HepG2 (cell line): ENCODE results near the gene BANP. TPM values are rescaled to one million over a fixed set of nuclear protein-coding genes. Genes with fewer than 3 reads are reported as not detected.

ENCODE experiments used
- ATAC-seq: fragments of 200-7000 bp; cut with Tn5 transposase; 3 replicates; pipeline ENCODE4 v1.9.1; 2020; ENCODE audit warnings: mild to moderate bottlenecking, moderate library complexity
- BruUV-seq: library from RNA; stranded (reverse); fragments of 400-500 nt; replicated peaks from 2 replicates; lab custom pipeline; 2021; lab: Mats Ljungman, UMichigan
- CTCF ChIA-PET: fragments of 300-600 bp; formaldehyde crosslinking; extraction: SDS; loops from one replicate; lab custom pipeline; 2021; ENCODE audit warnings: low total read pairs, inconsistent platforms, low intra/inter-chr PET ratio; lab: Yijun Ruan, JAX
- POLR2A ChIA-PET: fragments of 350-600 bp; sonication (Branson Sonifier 250); formaldehyde crosslinking; loops from one replicate; lab custom pipeline; 2020; ENCODE audit warnings: antibody characterized with exemption, inconsistent platforms; lab: Yijun Ruan, JAX
- DNase-seq: peaks from one replicate; pipeline ENCODE4 v3.0.0-alpha.2; 2015; ENCODE audit warnings: low spot score
- FAIRE-seq: peaks from 3 replicates; lab custom pipeline; 2011; peaks lifted over from hg19 to GRCh38; lab: Jason Lieb, UNC
- H2AFZ ChIP-seq: one replicate; pipeline ENCODE4 v1.6.1; 2011; ENCODE audit warnings: low read length, inconsistent platforms
- H3K27ac ChIP-seq: fragments of 300-600 bp; 3 replicates; pipeline ENCODE4 v1.8.0; 2011; ENCODE audit warnings: mixed run types, mild to moderate bottlenecking, mixed read lengths, low read length, inconsistent platforms; ENCODE audit not compliant: insufficient read depth; ENCODE audit errors: extremely low read length
- H3K27me3 ChIP-seq, 2 experiments: fragments of 200-600 bp in 1 of 2; 2 replicates in 1 of 2; 3 replicates in 1 of 2; pipeline versions ENCODE4 v1.6.0 to v1.8.0; 2011; ENCODE audit warnings: low read length in 2 of 2, mild to moderate bottlenecking in 2 of 2, moderate library complexity in 2 of 2, inconsistent platforms in 1 of 2; ENCODE audit not compliant: insufficient read depth in 2 of 2, control insufficient read depth in 1 of 2
- H3K36me3 ChIP-seq, 2 experiments: fragments of 200-600 bp in 1 of 2; replicated peaks in 1 of 2; 2 replicates in 1 of 2; 3 replicates in 1 of 2; pipeline versions ENCODE4 v1.5.1 to v1.8.0; 2011; ENCODE audit warnings: low read length in 2 of 2, inconsistent platforms in 1 of 2; ENCODE audit not compliant: insufficient read depth in 2 of 2, control insufficient read depth in 1 of 2
- H3K4me1 ChIP-seq: 2 replicates; pipeline ENCODE4 v1.5.1; 2012; ENCODE audit warnings: low read length, inconsistent platforms; ENCODE audit not compliant: insufficient read depth
- H3K4me2 ChIP-seq: 2 replicates; pipeline ENCODE4 v1.6.0; 2011; ENCODE audit warnings: low read depth, low read length, inconsistent platforms
- H3K4me3 ChIP-seq, 3 experiments: fragments of 200-600 bp in 1 of 3; sonication (generic), shearing (Covaris generic) in 1 of 3; replicated peaks in 1 of 3; 2 replicates each; pipeline ENCODE4 v1.5.1; 2011 to 2016; ENCODE audit warnings: low read length in 3 of 3, inconsistent platforms in 2 of 3, low read depth in 2 of 3, mild to moderate bottlenecking in 2 of 3, control low read depth in 1 of 3, mixed read lengths in 1 of 3; ENCODE audit not compliant: insufficient read depth in 1 of 3
- H3K79me2 ChIP-seq: one replicate; pipeline ENCODE4 v1.6.1; 2011; ENCODE audit warnings: low read length, inconsistent platforms; ENCODE audit not compliant: insufficient read depth
- H3K9ac ChIP-seq: 2 replicates; pipeline ENCODE4 v1.6.0; 2011; ENCODE audit warnings: mild to moderate bottlenecking, low read depth, low read length, inconsistent platforms; ENCODE audit not compliant: insufficient read depth
- H3K9me3 ChIP-seq: 2 replicates; pipeline ENCODE4 v1.5.1; 2012; ENCODE audit warnings: mild to moderate bottlenecking, low read length
- H4K20me1 ChIP-seq: 2 replicates; pipeline ENCODE4 v1.6.0; 2011; ENCODE audit warnings: inconsistent platforms, mild to moderate bottlenecking, low read length, moderate library complexity; ENCODE audit not compliant: insufficient read depth
- HNRNPLL ChIP-seq: fragments of 200-400 bp; formaldehyde crosslinking; IDR thresholded peaks from 2 replicates; pipeline ENCODE4 v1.6.1; 2017; ENCODE audit warnings: mild to moderate bottlenecking, low read depth, low read length; ENCODE audit not compliant: poor library complexity, severe bottlenecking
- KLF13 ChIP-seq: sonication (generic); formaldehyde crosslinking; IDR thresholded peaks from 2 replicates; pipeline ENCODE4 v1.4.0; 2020; ENCODE audit warnings: mild to moderate bottlenecking, missing genetic modification reagents
- SMAD1 ChIP-seq: sonication (generic); formaldehyde crosslinking; IDR thresholded peaks from 2 replicates; pipeline ENCODE4 v1.4.0; 2020; ENCODE audit warnings: missing genetic modification reagents, low read depth, mild to moderate bottlenecking, borderline replicate concordance
- ZNF136 ChIP-seq: sonication (generic); formaldehyde crosslinking; IDR thresholded peaks from 2 replicates; pipeline ENCODE4 v1.8.1; 2022; ENCODE audit warnings: low read depth, mild to moderate bottlenecking, moderate library complexity, missing genetic modification reagents
- ZNF432 ChIP-seq: sonication (generic); formaldehyde crosslinking; IDR thresholded peaks from 2 replicates; pipeline ENCODE4 v1.5.0; 2020; ENCODE audit warnings: missing genetic modification reagents, mild to moderate bottlenecking, borderline replicate concordance
- ZNF558 ChIP-seq: sonication (generic); formaldehyde crosslinking; IDR thresholded peaks from 2 replicates; pipeline ENCODE4 v1.9.0; 2022; ENCODE audit warnings: mild to moderate bottlenecking, missing genetic modification reagents, borderline replicate concordance
- ZNF562 ChIP-seq: sonication (generic); formaldehyde crosslinking; IDR thresholded peaks from 2 replicates; pipeline ENCODE4 v1.8.0; 2022; ENCODE audit warnings: missing genetic modification reagents, borderline replicate concordance
- ZNF713 ChIP-seq: sonication (generic); formaldehyde crosslinking; IDR thresholded peaks from 2 replicates; pipeline ENCODE4 v1.4.0; 2020; ENCODE audit warnings: mild to moderate bottlenecking, missing genetic modification reagents
- ZSCAN29 ChIP-seq: sonication (generic); formaldehyde crosslinking; conservative IDR thresholded peaks from 2 replicates; pipeline ENCODE4 v1.4.0; 2020; ENCODE audit warnings: mild to moderate bottlenecking, missing genetic modification reagents
- WGBS: methylation state at CpG from one replicate; pipeline ENCODE4 v1.1.6; 2017; ENCODE audit warnings: low lambda C conversion rate; 5-methylcytosine and 5-hydroxymethylcytosine counted together
- in situ Hi-C: cut with HindIII; loops from 2 replicates; pipeline ENCODE4 v1.10.0; 2017; ENCODE audit warnings: low pct_unique_long_range_greater_than_20kb; ENCODE audit not compliant: extremely low pct_ligation_motif_present
- intact Hi-C: fragments of 100-400 bp; cut with micrococcal nuclease; formaldehyde crosslinking; loops from one replicate; pipeline ENCODE4 v1.10.0; 2022; ENCODE audit not compliant: unreplicated experiment
- polyA plus RNA-seq, 8 experiments: library from polyadenylated mRNA; depleted of rRNA in 3 of 8; stranded (reverse) in 7 of 8; unstranded in 1 of 8; fragments of >200 nt; fragmentation: Illumina TruSeq in 4 of 8; extraction: Trizol in 4 of 8; gene quantifications; 2 replicates each; pipeline versions ENCODE4 v1.2.1 to v1.2.3, GENCODE V29; 2011 to 2016; ENCODE audit warnings: low read depth in 4 of 8, missing spikeins in 1 of 8, mixed read lengths in 1 of 8; ENCODE audit not compliant: insufficient read depth in 1 of 8
- total RNA-seq, 5 experiments: library from RNA; depleted of rRNA; stranded (reverse); fragments of >200 nt; fragmentation: Illumina TruSeq; extraction: Trizol; gene quantifications; 2 replicates each; pipeline ENCODE4 v1.2.3, GENCODE V29; 2016; ENCODE audit warnings: low read depth in 1 of 5
- TF ChIP-seq, protein P1 (sequence below): sonication (generic); formaldehyde crosslinking; IDR thresholded peaks from 2 replicates; pipeline ENCODE4 v1.4.0; 2020; ENCODE audit warnings: missing genetic modification reagents

Gene BANP
- total and polyA plus RNA-seq, 2 of the 13 experiments (the other 11 are each of a cell fraction or from before 2014, with no cell fraction given): 20.2 to 23.8 TPM

DNA sequence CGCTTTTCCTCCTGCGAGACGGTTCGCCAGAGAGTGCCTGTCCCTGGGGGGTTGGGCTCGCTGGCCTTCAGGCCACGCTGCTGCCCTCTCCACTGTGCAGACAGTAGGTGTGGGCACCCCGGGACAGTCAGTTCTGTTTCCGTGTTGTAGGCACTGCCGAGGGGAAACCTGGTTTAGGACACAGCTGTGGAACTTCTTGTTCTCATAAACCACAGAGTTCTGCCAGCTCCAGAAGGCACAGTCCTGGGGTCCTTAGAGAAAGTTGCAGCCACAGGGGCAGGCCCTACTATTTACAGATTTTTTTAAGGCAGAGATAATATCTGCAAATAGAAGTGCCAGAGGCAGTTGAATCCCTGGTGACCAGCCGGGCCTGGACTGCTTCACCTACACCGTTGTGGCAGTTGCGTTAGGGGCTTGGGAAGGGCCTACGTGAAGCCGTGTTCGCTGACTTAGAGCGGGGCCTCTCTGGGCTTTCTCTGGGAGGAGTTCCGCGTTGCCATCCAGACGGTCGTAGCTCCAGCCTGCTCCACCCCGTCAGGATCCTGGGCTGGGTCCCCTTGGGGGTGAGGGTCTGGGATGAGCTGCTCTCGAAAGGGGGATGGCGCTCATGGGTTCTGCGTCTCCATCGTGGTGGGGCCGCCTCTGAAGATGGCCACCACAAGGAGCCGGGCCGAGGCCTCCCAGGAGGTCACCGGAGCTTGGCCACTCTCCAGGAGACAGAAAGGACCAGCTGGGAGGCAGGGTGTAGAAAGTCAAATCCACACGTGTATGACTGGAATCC is 126.3 kb downstream of the BANP start:
- Histone ChIP-seq H3K27ac (no peak overlapping the region), H3K9me3 (no peaks in the 10 kb centered on the region), H4K20me1 (no peaks in the 10 kb centered on the region), H3K36me3 (peaks cover 8 to 16% of the 10 kb centered on the region in 2 experiments; a peak in 4 of 5 replicates), H3K4me1 (no peaks in the 10 kb centered on the region), H3K27me3 (no peaks in the 10 kb centered on the region), H3K9ac (no peak overlapping the region), H3K4me2 (no peak overlapping the region), H3K79me2 (no peaks in the 10 kb centered on the region), H2AFZ (no peak overlapping the region), H3K4me3 (no peak overlapping the region)
- 93% methylated on average over 27 of the region's 30 CpGs for WGBS
- BruUV-seq: no TSS peak
- in situ Hi-C loops (no loop called here), intact Hi-C loops (no loop called here)
- no peak for DNase-seq
- ChIA-PET CTCF (no interaction called here), POLR2A (no interaction called here)
- no peak for ATAC-seq
- no peak for FAIRE-seq
- no peak for TF ChIP-seq ZNF713 (CRISPR knock-in tag)
- TF ChIP-seq HNRNPLL: peak; percentile 13
- no peak for TF ChIP-seq ZNF432 (CRISPR knock-in tag)

GRCh38 chr16:88078111-88078775 is 127.0 kb downstream of the BANP start:
- POLR2A ChIA-PET: no interaction called here
- intact Hi-C loops: no loop called here
- no peak for ATAC-seq
- no peak for TF ChIP-seq SMAD1 (CRISPR knock-in tag)
- TF ChIP-seq ZNF558 (CRISPR knock-in tag): no peak
- TF ChIP-seq, protein P1, sequence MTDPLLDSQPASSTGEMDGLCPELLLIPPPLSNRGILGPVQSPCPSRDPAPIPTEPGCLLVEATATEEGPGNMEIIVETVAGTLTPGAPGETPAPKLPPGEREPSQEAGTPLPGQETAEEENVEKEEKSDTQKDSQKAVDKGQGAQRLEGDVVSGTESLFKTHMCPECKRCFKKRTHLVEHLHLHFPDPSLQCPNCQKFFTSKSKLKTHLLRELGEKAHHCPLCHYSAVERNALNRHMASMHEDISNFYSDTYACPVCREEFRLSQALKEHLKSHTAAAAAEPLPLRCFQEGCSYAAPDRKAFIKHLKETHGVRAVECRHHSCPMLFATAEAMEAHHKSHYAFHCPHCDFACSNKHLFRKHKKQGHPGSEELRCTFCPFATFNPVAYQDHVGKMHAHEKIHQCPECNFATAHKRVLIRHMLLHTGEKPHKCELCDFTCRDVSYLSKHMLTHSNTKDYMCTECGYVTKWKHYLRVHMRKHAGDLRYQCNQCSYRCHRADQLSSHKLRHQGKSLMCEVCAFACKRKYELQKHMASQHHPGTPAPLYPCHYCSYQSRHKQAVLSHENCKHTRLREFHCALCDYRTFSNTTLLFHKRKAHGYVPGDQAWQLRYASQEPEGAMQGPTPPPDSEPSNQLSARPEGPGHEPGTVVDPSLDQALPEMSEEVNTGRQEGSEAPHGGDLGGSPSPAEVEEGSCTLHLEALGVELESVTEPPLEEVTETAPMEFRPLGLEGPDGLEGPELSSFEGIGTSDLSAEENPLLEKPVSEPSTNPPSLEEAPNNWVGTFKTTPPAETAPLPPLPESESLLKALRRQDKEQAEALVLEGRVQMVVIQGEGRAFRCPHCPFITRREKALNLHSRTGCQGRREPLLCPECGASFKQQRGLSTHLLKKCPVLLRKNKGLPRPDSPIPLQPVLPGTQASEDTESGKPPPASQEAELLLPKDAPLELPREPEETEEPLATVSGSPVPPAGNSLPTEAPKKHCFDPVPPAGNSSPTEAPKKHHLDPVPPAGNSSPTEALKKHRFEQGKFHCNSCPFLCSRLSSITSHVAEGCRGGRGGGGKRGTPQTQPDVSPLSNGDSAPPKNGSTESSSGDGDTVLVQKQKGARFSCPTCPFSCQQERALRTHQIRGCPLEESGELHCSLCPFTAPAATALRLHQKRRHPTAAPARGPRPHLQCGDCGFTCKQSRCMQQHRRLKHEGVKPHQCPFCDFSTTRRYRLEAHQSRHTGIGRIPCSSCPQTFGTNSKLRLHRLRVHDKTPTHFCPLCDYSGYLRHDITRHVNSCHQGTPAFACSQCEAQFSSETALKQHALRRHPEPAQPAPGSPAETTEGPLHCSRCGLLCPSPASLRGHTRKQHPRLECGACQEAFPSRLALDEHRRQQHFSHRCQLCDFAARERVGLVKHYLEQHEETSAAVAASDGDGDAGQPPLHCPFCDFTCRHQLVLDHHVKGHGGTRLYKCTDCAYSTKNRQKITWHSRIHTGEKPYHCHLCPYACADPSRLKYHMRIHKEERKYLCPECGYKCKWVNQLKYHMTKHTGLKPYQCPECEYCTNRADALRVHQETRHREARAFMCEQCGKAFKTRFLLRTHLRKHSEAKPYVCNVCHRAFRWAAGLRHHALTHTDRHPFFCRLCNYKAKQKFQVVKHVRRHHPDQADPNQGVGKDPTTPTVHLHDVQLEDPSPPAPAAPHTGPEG: no peak
- no peak for TF ChIP-seq KLF13 (CRISPR knock-in tag)
- TF ChIP-seq ZNF562 (CRISPR knock-in tag): no peak
- TF ChIP-seq ZSCAN29 (CRISPR knock-in tag): no peak
- no peak for TF ChIP-seq ZNF136 (CRISPR knock-in tag)
- TF ChIP-seq ZNF713 (CRISPR knock-in tag): no peak

More at GRCh38 chr16:88078111-88078775, 127.0 kb downstream of the BANP start:
- Histone ChIP-seq H3K9ac (no peak overlapping the region), H3K4me3 (no peak overlapping the region), H3K4me1 (no peaks in the 10 kb centered on the region), H3K79me2 (no peaks in the 10 kb centered on the region), H3K9me3 (no peaks in the 10 kb centered on the region), H3K27ac (no peak overlapping the region), H3K36me3 (peaks cover 5 to 16% of the 10 kb centered on the region in 2 experiments; a peak in 3 of 5 replicates), H4K20me1 (no peaks in the 10 kb centered on the region), H3K27me3 (no peaks in the 10 kb centered on the region), H3K4me2 (no peak overlapping the region), H2AFZ (no peak overlapping the region)
- BruUV-seq: no TSS peak
- DNase-seq: no peak
- in situ Hi-C loops: no loop called here
- 96% methylated on average over 16 of the region's 17 CpGs for WGBS
- FAIRE-seq: no peak
- CTCF ChIA-PET: no interaction called here
